Nephron progenitor cell (in vitro differentiated cells): ENCODE results near the gene SDR42E1.
A peak's percentile ranks its signal among the peaks of the same experiment; 100 is the strongest.

Experiments
- DNase-seq: peaks from one replicate; pipeline ENCODE4 v3.0.0; 2021
- H3K27ac Mint-ChIP-seq: 2 replicates; pipeline ENCODE4 v1.8.0; 2021; ENCODE audit warnings: mild to moderate bottlenecking, moderate library complexity, mixed read lengths
- H3K27me3 Mint-ChIP-seq: 2 replicates; pipeline ENCODE4 v1.8.0; 2021; ENCODE audit warnings: mild to moderate bottlenecking, low read depth, mixed read lengths; ENCODE audit not compliant: poor library complexity
- H3K36me3 Mint-ChIP-seq: 2 replicates; pipeline ENCODE4 v1.8.0; 2021; ENCODE audit warnings: low read depth, mixed read lengths
- H3K4me1 Mint-ChIP-seq: 2 replicates; pipeline ENCODE4 v1.8.0; 2021; ENCODE audit warnings: mixed read lengths
- H3K4me3 Mint-ChIP-seq: 2 replicates; pipeline ENCODE4 v1.8.0; 2021; ENCODE audit warnings: mild to moderate bottlenecking, moderate library complexity, mixed read lengths
- H3K9me3 Mint-ChIP-seq: 2 replicates; pipeline ENCODE4 v1.8.0; 2021; ENCODE audit warnings: mild to moderate bottlenecking, moderate library complexity, mixed read lengths
- TF ChIP-seq, protein P1 (sequence below): fragments of 200-600 bp; sonication (generic); IDR thresholded peaks from 2 replicates; pipeline ENCODE4 v1.5.0; 2021; ENCODE audit warnings: antibody characterized with exemption

Gene SDR42E1

DNA sequence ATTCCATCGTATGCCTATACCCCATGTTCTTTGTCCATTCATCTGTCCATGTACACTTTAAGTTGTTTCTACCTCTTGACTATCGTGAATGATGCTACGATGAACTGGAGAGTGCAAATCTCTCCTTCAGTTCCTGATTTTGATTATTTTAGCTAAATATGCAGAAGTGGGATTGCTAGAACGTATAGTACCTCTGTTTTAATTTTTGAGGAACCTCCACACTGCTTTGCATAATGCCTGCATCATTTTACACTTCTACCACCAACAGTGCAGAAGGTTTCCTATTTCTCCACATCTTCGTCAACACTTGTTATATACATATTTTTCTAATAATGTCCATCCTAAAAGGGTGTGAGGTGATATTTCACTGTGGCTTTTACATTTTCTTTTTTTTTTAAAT is 43.9 kb downstream of the SDR42E1 start:
- TF ChIP-seq, protein P1, sequence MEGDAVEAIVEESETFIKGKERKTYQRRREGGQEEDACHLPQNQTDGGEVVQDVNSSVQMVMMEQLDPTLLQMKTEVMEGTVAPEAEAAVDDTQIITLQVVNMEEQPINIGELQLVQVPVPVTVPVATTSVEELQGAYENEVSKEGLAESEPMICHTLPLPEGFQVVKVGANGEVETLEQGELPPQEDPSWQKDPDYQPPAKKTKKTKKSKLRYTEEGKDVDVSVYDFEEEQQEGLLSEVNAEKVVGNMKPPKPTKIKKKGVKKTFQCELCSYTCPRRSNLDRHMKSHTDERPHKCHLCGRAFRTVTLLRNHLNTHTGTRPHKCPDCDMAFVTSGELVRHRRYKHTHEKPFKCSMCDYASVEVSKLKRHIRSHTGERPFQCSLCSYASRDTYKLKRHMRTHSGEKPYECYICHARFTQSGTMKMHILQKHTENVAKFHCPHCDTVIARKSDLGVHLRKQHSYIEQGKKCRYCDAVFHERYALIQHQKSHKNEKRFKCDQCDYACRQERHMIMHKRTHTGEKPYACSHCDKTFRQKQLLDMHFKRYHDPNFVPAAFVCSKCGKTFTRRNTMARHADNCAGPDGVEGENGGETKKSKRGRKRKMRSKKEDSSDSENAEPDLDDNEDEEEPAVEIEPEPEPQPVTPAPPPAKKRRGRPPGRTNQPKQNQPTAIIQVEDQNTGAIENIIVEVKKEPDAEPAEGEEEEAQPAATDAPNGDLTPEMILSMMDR, result no peak
- no peaks in the 10 kb centered on the region for H3K36me3 Mint-ChIP-seq
- no peak overlapping the region for H3K4me3 Mint-ChIP-seq
- no peak for DNase-seq
- H3K27me3 Mint-ChIP-seq, result no peaks in the 10 kb centered on the region
- H3K9me3 Mint-ChIP-seq, result peaks cover 66% of the 10 kb centered on the region
- H3K27ac Mint-ChIP-seq, result no peak overlapping the region
- no peaks in the 10 kb centered on the region for H3K4me1 Mint-ChIP-seq

DNA sequence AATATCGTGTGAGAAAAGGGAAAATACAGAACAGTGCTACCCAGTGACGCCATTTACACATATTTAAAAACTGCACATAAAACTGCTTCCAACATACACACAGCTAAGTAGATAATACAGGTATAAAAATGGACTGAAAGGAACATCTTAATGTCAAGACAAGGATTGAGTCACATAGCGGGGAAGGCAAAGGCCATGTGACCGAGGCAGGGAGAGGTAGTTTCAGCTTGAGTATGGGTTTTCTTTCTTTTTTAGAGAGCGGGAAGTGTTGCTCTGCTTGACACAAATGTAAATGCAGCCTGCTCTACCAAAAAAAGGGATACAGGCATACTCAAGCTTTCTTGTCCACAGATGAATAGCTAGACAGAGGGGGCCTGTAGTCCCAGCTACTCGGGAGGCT is 46.5 kb downstream of the SDR42E1 start:
- TF ChIP-seq, protein P1, result no peak
- H3K36me3 Mint-ChIP-seq, result no peaks in the 10 kb centered on the region
- DNase-seq, result no peak
- no peak overlapping the region for H3K27ac Mint-ChIP-seq
- H3K27me3 Mint-ChIP-seq, result no peaks in the 10 kb centered on the region
- peaks cover 43% of the 10 kb centered on the region for H3K9me3 Mint-ChIP-seq
- H3K4me1 Mint-ChIP-seq, result no peaks in the 10 kb centered on the region
- H3K4me3 Mint-ChIP-seq, result no peak overlapping the region

DNA sequence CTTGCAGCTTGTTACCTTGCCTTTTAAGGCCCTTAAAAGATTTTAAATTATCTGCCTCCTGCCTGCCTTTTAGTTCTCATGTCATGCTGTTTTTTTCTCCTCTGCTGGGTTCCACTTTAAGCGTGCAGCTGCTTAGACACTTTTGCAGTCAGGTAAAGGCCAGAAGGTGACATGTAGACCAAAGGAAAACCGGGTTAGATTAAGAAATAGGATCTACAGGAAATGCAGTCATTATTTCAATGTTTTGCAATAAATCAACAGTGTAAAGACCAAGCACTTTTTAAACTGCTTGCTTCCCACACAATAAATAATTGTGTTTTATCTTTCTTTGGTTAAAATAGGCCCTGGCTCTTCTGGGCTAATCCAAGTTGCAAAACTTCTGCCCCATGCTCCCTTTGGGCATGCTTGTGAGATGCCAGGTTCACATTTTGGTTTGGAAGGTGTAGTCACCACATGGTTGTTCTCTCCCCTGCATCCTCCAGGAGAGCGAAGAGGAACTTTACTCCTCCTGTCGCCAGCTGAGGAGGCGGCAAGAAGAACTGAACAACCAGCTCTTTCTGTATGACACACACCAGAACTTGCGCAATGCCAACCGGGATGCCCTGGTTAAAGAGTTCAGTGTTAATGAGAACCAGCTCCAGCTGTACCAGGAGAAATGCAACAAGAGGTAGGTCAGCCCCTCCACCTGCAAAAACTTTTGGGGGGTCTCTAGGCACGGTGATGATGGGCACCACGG is 54.9 kb downstream of the SDR42E1 start:
- peaks cover 9% of the 10 kb centered on the region for H3K9me3 Mint-ChIP-seq
- TF ChIP-seq, protein P1, result no peak
- H3K27ac Mint-ChIP-seq, result peak overlapping the region; percentile 43
- H3K27me3 Mint-ChIP-seq, result peaks cover 9% of the 10 kb centered on the region
- no peak overlapping the region for H3K4me3 Mint-ChIP-seq
- DNase-seq, result no peak
- H3K36me3 Mint-ChIP-seq, result peaks cover 15% of the 10 kb centered on the region
- H3K4me1 Mint-ChIP-seq, result peaks cover 20% of the 10 kb centered on the region

DNA sequence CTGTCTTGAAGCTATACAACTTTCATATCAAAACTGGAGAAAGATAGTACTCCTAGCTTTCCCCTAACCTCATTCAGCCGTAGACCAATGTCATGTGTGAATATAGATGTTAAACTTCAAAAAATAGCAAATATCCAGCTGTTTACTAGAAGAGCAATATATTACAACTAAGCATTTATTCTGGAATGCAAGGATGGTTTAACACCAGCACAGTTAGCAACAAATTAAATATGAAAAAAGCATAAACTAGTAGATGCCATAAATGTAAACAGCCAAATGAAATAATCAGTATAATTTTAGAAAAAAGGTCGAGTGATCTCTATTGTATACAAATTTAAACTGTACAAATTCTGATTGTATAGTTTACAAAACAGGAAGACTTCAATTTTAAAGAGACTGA is 59.7 kb downstream of the SDR42E1 start:
- Mint-ChIP-seq H3K4me3 (no peak overlapping the region), H3K27ac (no peak overlapping the region), H3K9me3 (peaks cover 17% of the 10 kb centered on the region), H3K27me3 (peaks cover 9% of the 10 kb centered on the region), H3K36me3 (peaks cover 25% of the 10 kb centered on the region), H3K4me1 (peaks cover 19% of the 10 kb centered on the region)
- TF ChIP-seq, protein P1, result no peak
- no peak for DNase-seq

DNA sequence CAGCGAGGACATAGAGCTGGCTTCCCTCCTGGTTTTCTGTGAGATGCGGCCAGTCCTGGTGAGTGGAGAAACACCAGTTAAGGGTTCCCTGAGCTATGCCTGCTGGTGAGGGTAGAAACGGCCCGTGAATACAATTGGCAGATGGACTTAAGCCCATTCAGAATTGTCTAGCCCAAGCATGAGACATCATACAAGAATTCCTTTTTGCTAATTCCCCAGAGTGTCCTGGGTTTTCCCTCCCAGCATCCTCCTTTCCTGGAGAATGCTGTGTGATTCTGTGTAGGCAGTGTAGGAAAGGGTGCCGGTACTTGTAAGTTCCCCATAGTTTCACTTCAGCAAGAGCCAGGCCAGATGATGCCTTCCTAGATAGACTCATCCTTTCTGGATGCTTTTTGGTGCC is 65.1 kb downstream of the SDR42E1 start:
- Mint-ChIP-seq H3K4me1 (peaks cover 15% of the 10 kb centered on the region), H3K27ac (no peak overlapping the region), H3K36me3 (peaks cover 21% of the 10 kb centered on the region), H3K4me3 (no peak overlapping the region), H3K9me3 (peaks cover 6% of the 10 kb centered on the region), H3K27me3 (no peaks in the 10 kb centered on the region)
- DNase-seq, result no peak
- TF ChIP-seq, protein P1, result no peak

DNA sequence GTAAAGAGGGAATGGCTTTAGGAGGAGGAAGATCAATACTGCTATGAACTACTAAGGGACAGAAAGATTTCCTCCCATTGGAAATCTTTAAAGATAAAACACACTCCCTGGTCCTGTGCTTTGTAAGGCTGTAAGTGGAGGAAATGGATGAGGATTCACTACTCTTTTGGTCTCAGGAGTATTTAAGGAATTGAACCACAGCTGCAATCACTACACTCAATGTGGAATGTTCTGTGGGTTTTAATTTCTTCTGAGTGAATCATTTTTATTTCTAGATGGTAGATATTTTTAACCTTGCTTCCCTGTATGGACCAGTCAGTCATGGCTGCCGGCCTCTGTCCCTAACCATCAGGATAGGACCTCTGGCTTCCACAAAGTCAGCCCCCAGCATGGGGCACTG is 65.6 kb downstream of the SDR42E1 start:
- TF ChIP-seq, protein P1, result no peak
- DNase-seq, result no peak
- Mint-ChIP-seq H3K4me1 (peaks cover 19% of the 10 kb centered on the region), H3K27me3 (no peaks in the 10 kb centered on the region), H3K27ac (no peak overlapping the region), H3K9me3 (peaks cover 2% of the 10 kb centered on the region), H3K36me3 (peaks cover 21% of the 10 kb centered on the region), H3K4me3 (no peak overlapping the region)
